BLaER1 treated with 17β-estradiol and CSF1 and Interleukin-3, amounts not matched to agents 10 nM and 100 nM (cell line): ENCODE measurements around the gene B3GALT6.

Source experiments
- H3K27ac ChIP-seq, 11 experiments: shearing (Covaris generic); formaldehyde crosslinking; 2 replicates each; pipeline ENCODE4 v1.8.1; 2022
- H3K27me3 ChIP-seq, 11 experiments: shearing (Covaris generic); formaldehyde crosslinking; 2 replicates each; pipeline ENCODE4 v1.8.1; 2022
- H3K36me3 ChIP-seq, 11 experiments: shearing (Covaris generic); formaldehyde crosslinking; 2 replicates each; pipeline ENCODE4 v1.8.1; 2022
- H3K4me1 ChIP-seq, 10 experiments: shearing (Covaris generic); formaldehyde crosslinking; 2 replicates each; pipeline ENCODE4 v1.8.1; 2022
- H3K4me2 ChIP-seq, 11 experiments: shearing (Covaris generic); formaldehyde crosslinking; 2 replicates each; pipeline ENCODE4 v1.8.1; 2022
- H3K4me3 ChIP-seq, 10 experiments: shearing (Covaris generic); formaldehyde crosslinking; 2 replicates each; pipeline ENCODE4 v1.8.1; 2022
- H3K9ac ChIP-seq, 11 experiments: shearing (Covaris generic); formaldehyde crosslinking; 2 replicates each; pipeline ENCODE4 v1.8.1; 2022
- H3K9me3 ChIP-seq, 11 experiments: shearing (Covaris generic); formaldehyde crosslinking; replicated peaks in 1 of 11; 2 replicates each; pipeline ENCODE4 v1.8.1; 2022
- H4K20me1 ChIP-seq, 11 experiments: shearing (Covaris generic); formaldehyde crosslinking; 2 replicates each; pipeline ENCODE4 v1.8.1; 2022
- Cebpa-rat ChIP-seq, 11 experiments: shearing (Covaris generic); IDR thresholded peaks; 2 replicates each; pipeline ENCODE4 v1.8.1; 2022

B3GALT6 gene

DNA sequence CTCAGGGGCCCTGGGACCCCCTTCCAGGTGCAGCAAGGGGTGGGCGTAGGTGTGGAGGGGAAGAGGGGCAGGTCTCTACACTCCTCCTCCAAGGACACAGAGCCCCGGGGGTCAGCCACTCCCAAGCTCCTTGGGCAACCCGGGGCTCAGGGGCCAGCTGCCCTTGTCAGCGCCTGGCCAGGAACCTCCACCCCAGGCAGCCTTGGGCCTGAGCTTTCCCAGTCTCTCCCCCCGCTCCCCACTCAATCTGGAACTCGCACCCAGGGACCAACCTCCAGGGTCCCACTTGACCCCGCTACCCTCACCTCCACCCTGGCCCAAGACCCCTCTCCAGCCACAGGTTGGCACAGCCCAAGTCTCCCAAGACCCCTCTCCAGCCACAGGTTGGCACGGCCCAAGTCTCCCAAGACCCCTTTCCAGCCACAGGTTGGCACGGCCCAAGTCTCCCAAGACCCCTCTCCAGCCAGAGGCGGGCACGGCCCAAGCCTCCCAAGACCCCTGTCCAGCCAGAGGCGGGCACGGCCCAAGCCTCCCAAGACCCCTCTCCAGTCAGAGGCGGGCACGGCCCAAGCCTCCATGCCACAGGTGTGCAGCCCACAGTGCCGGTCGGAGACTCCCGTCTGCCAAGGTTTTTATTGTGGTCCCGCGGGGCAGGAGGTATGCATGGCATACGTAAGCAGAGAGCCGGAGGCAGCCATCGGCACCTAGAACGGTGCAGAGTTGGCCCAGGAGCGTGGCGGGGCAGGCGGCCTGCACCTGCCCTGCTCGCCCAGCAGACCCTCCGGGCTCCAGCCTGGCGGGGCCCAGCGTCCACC, 21.1 kb upstream of the B3GALT6 start:
- Histone ChIP-seq H3K4me3 (peak overlapping the region in 1 of 10 experiments; percentile 11; a peak in 1 of 20 replicates), H3K4me2 (peak overlapping the region; percentile 80 to 99 (median 97)), H3K4me1 (peaks cover 93 to 98% (median 96%) of the 10 kb centered on the region in 10 experiments), H4K20me1 (peaks cover 11 to 88% (median 69%) of the 10 kb centered on the region in 11 experiments; a peak in 21 of 22 replicates), H3K27me3 (peaks cover 22 to 63% (median 34%) of the 10 kb centered on the region in 11 experiments), H3K36me3 (peaks cover 0 to 11% (median 5%) of the 10 kb centered on the region in 11 experiments; a peak in 15 of 22 replicates), H3K9ac (peak overlapping the region in 1 of 11 experiments; percentile 14; a peak in 1 of 22 replicates), H3K27ac (no peak overlapping the region), H3K9me3 (no peaks in the 10 kb centered on the region; a peak in 1 of 22 replicates)
- no peak for TF ChIP-seq Cebpa-rat (IDR thresholded peaks at IDR 0.05)

DNA sequence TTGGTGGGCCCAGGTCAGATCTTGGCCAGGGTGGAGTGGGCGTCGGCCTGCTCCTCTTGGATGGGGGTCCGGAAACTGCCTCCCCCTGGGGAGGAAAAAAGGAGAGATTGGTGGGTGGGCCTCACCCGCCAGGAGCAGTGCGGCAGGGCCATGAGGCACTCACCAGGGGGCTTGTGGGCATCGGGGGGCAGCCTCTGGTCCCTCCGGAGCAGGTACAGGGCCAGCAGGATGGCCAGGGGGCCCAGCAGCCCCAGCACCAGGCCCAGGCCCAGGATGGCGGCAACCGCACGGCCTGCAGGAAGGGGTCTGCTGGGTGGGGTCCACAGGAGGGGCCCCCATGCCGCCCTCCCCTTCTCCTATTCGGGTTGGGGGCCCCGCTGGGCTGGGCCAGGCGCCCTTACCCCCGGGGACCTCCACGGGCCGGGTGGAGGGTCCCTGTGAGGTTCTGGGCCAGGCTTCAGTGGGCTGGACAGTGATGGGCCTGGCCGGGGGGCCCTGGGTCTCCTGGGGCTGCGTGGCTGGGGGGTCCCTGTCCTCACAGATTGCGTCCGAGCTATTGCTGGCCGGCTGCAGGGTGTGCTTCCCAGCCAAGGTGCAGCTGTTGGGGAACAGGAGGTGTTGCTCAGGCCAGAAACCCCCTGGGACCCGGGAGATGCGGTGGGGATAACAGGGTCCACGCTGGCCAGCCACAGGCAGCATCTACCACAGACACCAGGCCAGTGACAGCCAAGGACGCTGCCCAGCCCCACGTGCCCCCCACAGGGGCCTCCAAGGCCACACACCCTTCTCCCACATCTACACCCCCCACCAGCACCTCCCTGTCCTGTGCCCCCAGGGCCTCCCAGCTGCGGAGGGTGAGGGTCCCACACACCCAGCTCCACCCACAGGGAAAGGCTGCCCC, 20.2 kb upstream of the B3GALT6 start:
- Histone ChIP-seq H3K27me3 (peaks cover 14 to 54% (median 26%) of the 10 kb centered on the region in 11 experiments), H4K20me1 (peaks cover 19 to 88% (median 70%) of the 10 kb centered on the region in 11 experiments; a peak in 21 of 22 replicates), H3K9me3 (no peaks in the 10 kb centered on the region; a peak in 1 of 22 replicates), H3K4me3 (peak overlapping the region in 1 of 10 experiments; percentile 26; a peak in 4 of 20 replicates), H3K4me2 (peak overlapping the region; percentile 80 to 99 (median 97)), H3K27ac (peak overlapping the region in 1 of 11 experiments; percentile 35; a peak in 2 of 22 replicates), H3K9ac (peak overlapping the region in 4 of 11 experiments; percentile 24 to 50 (median 36); a peak in 3 of 22 replicates), H3K4me1 (peaks cover 86 to 96% (median 91%) of the 10 kb centered on the region in 10 experiments), H3K36me3 (peaks cover 7 to 19% (median 13%) of the 10 kb centered on the region in 11 experiments; a peak in 20 of 22 replicates)
- TF ChIP-seq Cebpa-rat (IDR thresholded peaks at IDR 0.05), result no peak

GRCh38 chr1:1212780-1213344, 19.2 kb upstream of the B3GALT6 start:
- H3K9me3 ChIP-seq, result no peaks in the 10 kb centered on the region
- H3K9ac ChIP-seq, result peak overlapping the region in 8 of 11 experiments; percentile 18 to 53 (median 39); a peak in 11 of 22 replicates
- peaks cover 29 to 93% (median 80%) of the 10 kb centered on the region in 11 experiments; a peak in 21 of 22 replicates for H4K20me1 ChIP-seq
- H3K4me1 ChIP-seq, result peaks cover 75 to 87% (median 80%) of the 10 kb centered on the region in 10 experiments
- H3K4me2 ChIP-seq, result peak overlapping the region; percentile 87 to 98 (median 93)
- H3K36me3 ChIP-seq, result peaks cover 17 to 30% (median 24%) of the 10 kb centered on the region in 11 experiments
- peaks cover 11 to 45% (median 22%) of the 10 kb centered on the region in 11 experiments; a peak in 19 of 22 replicates for H3K27me3 ChIP-seq
- TF ChIP-seq Cebpa-rat (IDR thresholded peaks at IDR 0.05), result no peak
- peak overlapping the region in 7 of 10 experiments; percentile 12 to 57 (median 34); a peak in 9 of 20 replicates for H3K4me3 ChIP-seq
- H3K27ac ChIP-seq, result peak overlapping the region in 2 of 11 experiments; percentile 3 to 25; a peak in 1 of 22 replicates

DNA sequence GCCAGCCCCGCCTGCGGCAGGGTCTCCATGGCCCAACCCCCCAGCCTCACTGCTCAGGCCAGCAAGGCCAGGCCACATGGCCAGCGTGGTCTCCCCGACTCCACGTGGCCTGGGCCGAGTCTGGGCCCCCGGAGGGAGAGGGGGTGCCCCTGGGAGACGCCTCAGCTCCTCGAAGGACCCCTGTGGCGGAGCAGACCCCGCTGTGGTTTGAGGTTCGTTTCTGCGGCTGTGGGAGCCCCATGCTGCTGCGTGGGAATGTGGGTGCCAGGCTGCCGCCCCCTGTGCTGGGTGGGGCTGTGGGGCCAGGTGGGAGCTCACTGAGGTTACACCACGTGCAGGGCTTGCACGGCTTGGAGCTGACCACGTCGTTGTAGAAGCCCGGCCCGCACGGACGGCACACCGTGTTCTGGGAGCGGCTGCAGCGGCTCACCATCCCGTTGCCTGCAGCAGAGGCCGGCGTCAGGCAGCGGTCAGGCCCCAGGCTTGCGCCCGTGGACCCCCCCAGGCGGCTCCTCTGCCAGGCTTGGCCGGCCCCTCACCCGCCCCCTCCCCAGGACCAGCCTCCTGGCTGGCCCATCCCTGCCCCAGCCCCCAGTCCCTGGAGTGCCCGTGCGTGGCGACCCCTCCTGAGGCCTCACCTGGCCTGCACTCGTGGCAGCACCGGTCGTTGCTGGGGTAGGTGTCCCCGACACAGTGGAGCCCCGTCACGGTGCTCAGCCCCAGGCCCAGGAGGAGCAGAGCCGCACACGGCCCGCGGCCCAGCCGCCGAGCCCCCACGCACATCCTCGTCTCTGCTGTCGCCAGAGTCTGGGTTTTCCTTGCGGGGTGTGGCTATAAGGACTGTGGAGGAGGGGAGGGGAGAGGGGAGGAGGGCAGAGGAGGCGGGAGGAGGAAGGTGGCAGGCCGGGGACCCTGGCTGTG, 18.4 kb upstream of the B3GALT6 start, which contains the start of gene TNFRSF4:
Gene TNFRSF4 (minus strand): TSS at position 809 of the 921 bp plus-strand sequence. CDS start 26 bp downstream, at position 783.
- Histone ChIP-seq H3K4me1 (peaks cover 69 to 83% (median 74%) of the 10 kb centered on the region in 10 experiments), H3K4me2 (peak within 1 kb of the TSS; percentile 87 to 98 (median 93)), H3K4me3 (peak within 1 kb of the TSS in 7 of 10 experiments; percentile 12 to 57 (median 34); a peak in 9 of 20 replicates)

DNA sequence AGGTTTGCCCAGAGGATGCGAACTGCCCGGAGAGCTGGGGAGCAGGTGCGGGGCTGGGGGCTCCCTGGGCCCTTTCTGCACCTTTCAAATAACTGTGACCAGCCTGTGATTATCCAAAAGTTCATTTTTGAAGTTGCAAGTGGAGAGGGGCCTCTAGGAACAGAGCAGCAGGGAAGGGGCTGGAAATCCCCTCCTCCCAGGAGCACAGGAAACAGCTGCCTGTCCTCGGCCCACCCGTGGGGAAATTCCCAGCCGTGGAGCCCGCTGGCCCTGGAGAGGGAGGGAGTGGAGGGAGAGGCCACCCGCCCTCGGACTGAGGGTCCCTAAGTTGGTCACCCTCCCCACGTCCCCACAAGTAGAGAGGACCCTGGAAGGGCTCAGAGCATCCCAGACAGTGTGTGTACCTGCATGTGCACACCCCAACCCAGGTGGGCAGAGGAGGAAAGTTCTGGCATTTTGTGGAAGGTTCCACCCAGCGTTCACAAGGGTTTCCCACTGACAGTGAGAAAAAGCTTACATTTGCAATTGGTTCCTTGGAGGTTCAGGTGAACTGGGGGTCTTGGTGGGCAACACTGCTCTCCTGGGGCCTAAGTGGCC, 16.9 kb upstream of the B3GALT6 start:
- peaks cover 11 to 32% (median 17%) of the 10 kb centered on the region in 11 experiments; a peak in 19 of 22 replicates for H3K27me3 ChIP-seq
- H3K4me2 ChIP-seq, result peak overlapping the region; percentile 87 to 98 (median 93); a peak in 20 of 22 replicates
- no peaks in the 10 kb centered on the region for H3K9me3 ChIP-seq
- H4K20me1 ChIP-seq, result peaks cover 43 to 98% (median 91%) of the 10 kb centered on the region in 11 experiments; a peak in 21 of 22 replicates
- H3K27ac ChIP-seq, result no peak overlapping the region
- peaks cover 53 to 67% (median 59%) of the 10 kb centered on the region in 10 experiments for H3K4me1 ChIP-seq
- H3K9ac ChIP-seq, result peak overlapping the region in 1 of 11 experiments; percentile 7; a peak in 1 of 22 replicates
- no peak for TF ChIP-seq Cebpa-rat (IDR thresholded peaks at IDR 0.05)
- H3K4me3 ChIP-seq, result no peak overlapping the region
- H3K36me3 ChIP-seq, result peaks cover 40 to 50% (median 45%) of the 10 kb centered on the region in 11 experiments

More for the DNA sequence above, 18.4 kb upstream of the B3GALT6 start, which contains the start of gene TNFRSF4:
- Histone ChIP-seq H3K36me3 (peaks cover 25 to 37% (median 31%) of the 10 kb centered on the region in 11 experiments), H3K27ac (peak within 1 kb of the TSS in 2 of 11 experiments; percentile 3 to 25; a peak in 1 of 22 replicates), H3K27me3 (peaks cover 11 to 45% (median 22%) of the 10 kb centered on the region in 11 experiments; a peak in 19 of 22 replicates), H3K9ac (peak within 1 kb of the TSS in 8 of 11 experiments; percentile 18 to 53 (median 39); a peak in 11 of 22 replicates), H3K9me3 (no peaks in the 10 kb centered on the region), H4K20me1 (peaks cover 33 to 96% (median 87%) of the 10 kb centered on the region in 11 experiments; a peak in 21 of 22 replicates)
- no peak for TF ChIP-seq Cebpa-rat (IDR thresholded peaks at IDR 0.05)

DNA sequence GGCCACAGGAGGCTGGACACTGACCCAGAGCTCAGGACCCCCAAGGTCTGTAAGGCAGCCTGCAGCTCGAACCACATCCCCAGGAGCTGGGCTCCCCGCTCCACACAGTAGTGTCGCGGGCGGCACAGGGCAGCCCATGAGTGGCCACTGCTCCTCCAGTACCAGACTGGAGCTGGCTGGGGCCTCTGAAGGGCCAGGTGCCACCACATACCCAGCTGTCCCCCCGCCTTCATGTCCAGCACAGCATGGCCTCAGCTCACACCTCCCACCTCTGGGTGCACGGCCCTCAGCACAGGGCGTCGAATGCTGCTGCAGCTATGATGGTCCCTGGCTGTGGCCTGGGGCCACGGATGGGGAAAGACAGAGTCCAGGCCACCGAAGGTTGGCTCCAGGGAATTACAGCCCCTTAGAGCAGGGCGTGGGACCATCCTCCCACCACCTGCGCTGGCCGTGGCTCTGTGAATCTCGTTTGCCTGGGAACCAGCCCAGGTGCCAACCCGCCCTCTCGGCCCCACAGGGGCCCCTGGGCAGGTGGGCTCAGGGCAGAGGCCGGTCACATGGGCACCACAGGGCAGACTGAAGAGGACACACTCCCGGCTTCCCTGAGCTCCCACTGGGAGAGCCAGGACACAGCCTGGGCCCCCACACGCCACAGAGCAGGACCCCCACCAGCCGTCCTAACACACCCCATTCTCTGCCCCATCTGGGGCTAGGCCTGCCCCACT, 16.0 kb upstream of the B3GALT6 start:
- Histone ChIP-seq H3K9ac (no peak overlapping the region), H3K4me1 (peaks cover 44 to 58% (median 50%) of the 10 kb centered on the region in 10 experiments), H3K4me3 (no peak overlapping the region), H3K9me3 (no peaks in the 10 kb centered on the region), H3K36me3 (peaks cover 49 to 59% (median 54%) of the 10 kb centered on the region in 11 experiments), H3K27ac (no peak overlapping the region), H3K27me3 (peaks cover 11 to 27% (median 15%) of the 10 kb centered on the region in 11 experiments; a peak in 19 of 22 replicates), H3K4me2 (peak overlapping the region in 5 of 11 experiments; percentile 34 to 95 (median 87); a peak in 6 of 22 replicates), H4K20me1 (peaks cover 51 to 98% (median 93%) of the 10 kb centered on the region in 11 experiments; a peak in 21 of 22 replicates)
- no peak for TF ChIP-seq Cebpa-rat (IDR thresholded peaks at IDR 0.05)
